Stomach (tissue), 9 donors: ENCODE data around the gene ARHGAP21. TPM values are rescaled to one million over a fixed set of nuclear protein-coding genes. Genes with fewer than 3 reads are reported as not detected.

Experiments used
- DNase-seq, 2 donors: peaks; one replicate each; pipeline versions ENCODE4 v3.0.0 to v3.0.0-alpha.2; 2013 to 2019
- H3K27ac ChIP-seq, 5 donors: fragments of 200-600 bp in 4 of 5; sonication (generic) in 4 of 5; one replicate each; pipeline ENCODE4 v1.5.1; 2013 to 2019; ENCODE audit warnings: mild to moderate bottlenecking in 1 of 5, moderate library complexity in 1 of 5
- H3K27me3 ChIP-seq, 3 donors: fragments of 200-600 bp; sonication (generic); one replicate each; pipeline ENCODE4 v1.5.1; 2017 to 2019; ENCODE audit warnings: mixed run types in 1 of 3
- H3K36me3 ChIP-seq, 4 donors: fragments of 200-600 bp; sonication (generic); 1 replicate in 3 of 4; 2 replicates in 1 of 4; pipeline ENCODE4 v1.5.1; 2016 to 2019
- H3K4me1 ChIP-seq, 4 donors: fragments of 200-600 bp; sonication (generic); one replicate each; pipeline ENCODE4 v1.5.1; 2016 to 2019
- H3K4me3 ChIP-seq, 4 donors: fragments of 200-600 bp; sonication (generic) in 3 of 4; one replicate each; pipeline ENCODE4 v1.5.1; 2016 to 2019; ENCODE audit warnings: mild to moderate bottlenecking in 1 of 4
- H3K9me3 ChIP-seq, 4 donors: fragments of 200-600 bp; sonication (generic); one replicate each; pipeline ENCODE4 v1.5.1; 2016 to 2019
- CTCF ChIP-seq, 7 experiments: fragments of 450-650 bp in 4 of 7; fragments of 200-600 bp in 3 of 7; sonication (generic) in 3 of 7; IDR thresholded peaks; one replicate each; pipeline ENCODE4 v1.5.1; 2016 to 2019; ENCODE audit warnings: antibody characterized with exemption in 7 of 7, control low read depth in 2 of 7, mild to moderate bottlenecking in 1 of 7
- EP300 ChIP-seq: sonication (generic); formaldehyde crosslinking; IDR thresholded peaks from one replicate; pipeline ENCODE4 v1.6.1; 2017; ENCODE audit warnings: antibody characterized with exemption
- POLR2A ChIP-seq, 4 donors: fragments of 450-650 bp; IDR thresholded peaks; one replicate each; pipeline ENCODE4 v1.6.1; 2016; ENCODE audit warnings: antibody characterized with exemption in 4 of 4, control low read depth in 2 of 4, mild to moderate bottlenecking in 1 of 4, moderate library complexity in 1 of 4
- POLR2AphosphoS5 ChIP-seq, 3 donors: sonication (generic); formaldehyde crosslinking; IDR thresholded peaks; one replicate each; pipeline ENCODE4 v1.6.1; 2016; ENCODE audit warnings: antibody characterized with exemption in 3 of 3
- WGBS, 5 donors: extraction: QIAGEN DNeasy Blood & Tissue Kit in 3 of 5; methylation state at CpG; one replicate each; pipeline versions ENCODE4 v1.1.5 to v1.1.7; 2013 to 2018; 5-methylcytosine and 5-hydroxymethylcytosine counted together
- intact Hi-C: fragments of 100-400 bp; cut with DNase I; formaldehyde crosslinking; loops from one replicate; pipeline ENCODE4 v1.15.1; 2023; ENCODE audit warnings: low total_unique reads
- polyA plus RNA-seq, 3 donors: library from polyadenylated mRNA; stranded (reverse); fragments of 200-250 nt; gene quantifications; one replicate each; pipeline ENCODE4 v1.2.3, GENCODE V29; 2013
- total RNA-seq, 5 donors: library from RNA; depleted of rRNA; stranded (reverse); fragments of >200 nt; gene quantifications; one replicate each; pipeline versions ENCODE4 v1.1.0 to v1.2.3, GENCODE V29; 2014 to 2016
- donor health status: healthy with polysubstance abuse.
- donor health status: Bipolar disorder and iron deficiency.
- donor health status: healthy.

ARHGAP21 gene
- total and polyA plus RNA-seq, 8 donors = 12.7 to 166 (median 52.8) TPM

GRCh38 chr10:24700948-24701347 lies 22.7 kb downstream of the ARHGAP21 start:
- intact Hi-C loops = no loop called here
- H3K4me3 ChIP-seq = no peak overlapping the region
- no peaks in the 10 kb centered on the region for H3K27me3 ChIP-seq
- TF ChIP-seq POLR2AphosphoS5 (IDR thresholded peaks at IDR 0.05) = no peak
- DNase-seq = no peak
- no peak overlapping the region for H3K27ac ChIP-seq
- peaks cover 4 to 58% (median 26%) of the 10 kb centered on the region in 4 donors for H3K4me1 ChIP-seq
- H3K36me3 ChIP-seq = no peaks in the 10 kb centered on the region
- no peaks in the 10 kb centered on the region for H3K9me3 ChIP-seq
- WGBS, 5 donors = 87 to 92% (median 88%) methylated on average over 6 of the region's 6 CpGs

GRCh38 chr10:24698270-24698669 lies 25.4 kb downstream of the ARHGAP21 start:
- no peak for DNase-seq
- H3K27me3 ChIP-seq = no peaks in the 10 kb centered on the region
- H3K9me3 ChIP-seq = no peaks in the 10 kb centered on the region
- H3K4me3 ChIP-seq = no peak overlapping the region
- H3K27ac ChIP-seq = no peak overlapping the region
- no peaks in the 10 kb centered on the region for H3K36me3 ChIP-seq
- WGBS, 5 donors = 95 to 100% (median 97%) methylated on average over 3 of the region's 3 CpGs
- peaks cover 0 to 54% (median 19%) of the 10 kb centered on the region in 4 donors for H3K4me1 ChIP-seq
- TF ChIP-seq POLR2A (IDR thresholded peaks at IDR 0.05) (no peak), CTCF (IDR thresholded peaks at IDR 0.05) (no peak), POLR2AphosphoS5 (IDR thresholded peaks at IDR 0.05) (no peak), EP300 (no peak)
- intact Hi-C loops = no loop called here

- H3K9me3 ChIP-seq = no peaks in the 10 kb centered on the region
- 95 to 99% (median 96%) methylated on average over 2 of the region's 2 CpGs for WGBS, 5 donors
- H3K4me1 ChIP-seq = peaks cover 0 to 58% (median 18%) of the 10 kb centered on the region in 4 donors
- H3K36me3 ChIP-seq = no peaks in the 10 kb centered on the region
- H3K27me3 ChIP-seq = no peaks in the 10 kb centered on the region
- no peak for DNase-seq
- TF ChIP-seq POLR2AphosphoS5 (IDR thresholded peaks at IDR 0.05) = no peak
- TF ChIP-seq CTCF (IDR thresholded peaks at IDR 0.05) = no peak
- H3K4me3 ChIP-seq = no peak overlapping the region
- no peak overlapping the region for H3K27ac ChIP-seq
- intact Hi-C loops = no loop called here
Measured at GRCh38 chr10:24697080-24697479, 26.6 kb downstream of the ARHGAP21 start.

GRCh38 chr10:24695452-24695851 lies 28.2 kb downstream of the ARHGAP21 start:
- WGBS, 5 donors = 74 to 84% (median 79%) methylated on average over 3 of the region's 3 CpGs
- Histone ChIP-seq H3K36me3 (no peaks in the 10 kb centered on the region), H3K9me3 (no peaks in the 10 kb centered on the region), H3K4me1 (peaks cover 0 to 58% (median 16%) of the 10 kb centered on the region in 4 donors), H3K27me3 (no peaks in the 10 kb centered on the region), H3K27ac (no peak overlapping the region), H3K4me3 (no peak overlapping the region)
- no peak for TF ChIP-seq POLR2AphosphoS5 (IDR thresholded peaks at IDR 0.05)
- no peak for DNase-seq
- intact Hi-C loops = no loop called here

DNA sequence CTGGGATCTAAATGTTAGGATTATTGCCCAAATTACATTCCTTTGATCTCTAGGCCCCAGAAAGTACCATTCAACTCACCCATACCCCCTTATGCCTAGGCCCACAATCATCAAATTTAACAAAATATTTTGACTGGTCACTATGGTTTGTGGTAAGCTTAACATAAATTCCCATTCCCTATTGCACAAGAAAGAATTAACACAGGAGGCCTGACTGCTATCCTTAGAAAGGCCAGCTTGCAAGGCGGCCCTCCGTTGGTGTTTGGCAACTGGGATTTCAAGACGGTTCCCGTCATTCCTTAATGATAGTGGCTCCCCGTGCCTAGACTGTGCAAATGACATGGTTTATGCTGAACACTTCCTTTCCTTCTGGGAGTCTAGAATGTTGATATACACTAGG lies 29.6 kb downstream of the ARHGAP21 start:
- Histone ChIP-seq H3K27ac (no peak overlapping the region), H3K9me3 (no peaks in the 10 kb centered on the region), H3K4me3 (no peak overlapping the region), H3K27me3 (no peaks in the 10 kb centered on the region), H3K36me3 (no peaks in the 10 kb centered on the region), H3K4me1 (peaks cover 0 to 57% (median 13%) of the 10 kb centered on the region in 4 donors)
- no peak for TF ChIP-seq EP300
- no peak for TF ChIP-seq CTCF (IDR thresholded peaks at IDR 0.05)
- TF ChIP-seq POLR2AphosphoS5 (IDR thresholded peaks at IDR 0.05) = no peak
- TF ChIP-seq POLR2A (IDR thresholded peaks at IDR 0.05) = no peak
- intact Hi-C loops = no loop called here
- DNase-seq = no peak
- 64 to 91% (median 88%) methylated on average over 4 to 5 of the region's 5 CpGs for WGBS, 5 donors
